B cell (primary cell): Measurements from ENCODE around the gene SCAI.

Source experiments
- CTCF ChIP-seq: fragments of 200-600 bp; IDR thresholded peaks from one replicate; pipeline ENCODE4 v1.8.0; 2022; ENCODE audit warnings: antibody characterized with exemption, mild to moderate bottlenecking
- EZH2 ChIP-seq: IDR thresholded peaks from 2 replicates; pipeline ENCODE4 v1.6.1; 2012; ENCODE audit warnings: borderline replicate concordance, low read depth, mild to moderate bottlenecking, moderate library complexity, low read length; ENCODE audit not compliant: insufficient read depth, poor library complexity, severe bottlenecking

- TF ChIP-seq CTCF = no peak
- TF ChIP-seq EZH2 = no peak
These were observed 202.8 kb downstream of the SCAI start for GRCh38 chr9:124940521-124940893.
